GM18498 (cell line): Measurements from ENCODE around the gene MAP2K6.

Source experiments
- ATAC-seq: cut with Tn5 transposase; IDR thresholded peaks from one replicate; pipeline ENCODE4 v1.9.1; 2021; ENCODE audit warnings: mild to moderate bottlenecking, moderate library complexity; ENCODE audit not compliant: unreplicated experiment

MAP2K6 gene

GRCh38 chr17:69528035-69528434 is 113.5 kb downstream of the MAP2K6 start:
- ATAC-seq: no peak

- no peak for ATAC-seq
Observed at GRCh38 chr17:69533481-69534234, 119.2 kb downstream of the MAP2K6 start.

GRCh38 chr17:69534235-69534621 is 119.7 kb downstream of the MAP2K6 start:
- ATAC-seq: no peak

- no peak for ATAC-seq
Observed at GRCh38 chr17:69535016-69535570, 120.6 kb downstream of the MAP2K6 start.

- no peak for ATAC-seq
Observed at GRCh38 chr17:69538795-69539194, 124.3 kb downstream of the MAP2K6 start.

GRCh38 chr17:69539274-69539673 is 124.8 kb downstream of the MAP2K6 start:
- ATAC-seq: no peak

- no peak for ATAC-seq
Observed at GRCh38 chr17:69539781-69540319, 125.4 kb downstream of the MAP2K6 start.

GRCh38 chr17:69540356-69540755 is 125.9 kb downstream of the MAP2K6 start:
- no peak for ATAC-seq

- no peak for ATAC-seq
Observed at GRCh38 chr17:69547230-69547629, 132.7 kb downstream of the MAP2K6 start.

- peak; percentile 65 for ATAC-seq
Observed at GRCh38 chr17:69547947-69548346, 133.4 kb downstream of the MAP2K6 start.

- ATAC-seq: no peak
Observed at GRCh38 chr17:69551212-69552010, 136.9 kb downstream of the MAP2K6 start.

- no peak for ATAC-seq
Observed at GRCh38 chr17:69552986-69553667, 138.6 kb downstream of the MAP2K6 start.

- no peak for ATAC-seq
Observed at GRCh38 chr17:69555056-69555455, 140.6 kb downstream of the MAP2K6 start.

GRCh38 chr17:69557339-69557738 is 142.8 kb downstream of the MAP2K6 start:
- ATAC-seq: no peak

- no peak for ATAC-seq
Observed at GRCh38 chr17:69558796-69559195, 144.3 kb downstream of the MAP2K6 start.

- ATAC-seq: no peak
Observed at GRCh38 chr17:69560987-69561441, 146.5 kb downstream of the MAP2K6 start.

GRCh38 chr17:69561462-69561861 is 147.0 kb downstream of the MAP2K6 start:
- no peak for ATAC-seq

- ATAC-seq: no peak
Observed at GRCh38 chr17:69565447-69565846, 150.9 kb downstream of the MAP2K6 start.

- no peak for ATAC-seq
Observed at GRCh38 chr17:69567130-69567529, 152.6 kb downstream of the MAP2K6 start.

- ATAC-seq: no peak
Observed at GRCh38 chr17:69572747-69573146, 158.2 kb downstream of the MAP2K6 start.

GRCh38 chr17:69573396-69573795 is 158.9 kb downstream of the MAP2K6 start:
- no peak for ATAC-seq
